Panc1 (cell line): ENCODE results near the gene FRY.

Experiments
- POLR2AphosphoS5 ChIP-seq: IDR thresholded peaks from 2 replicates; pipeline ENCODE4 v1.6.1; 2012; ENCODE audit warnings: mild to moderate bottlenecking, low read depth, low read length, moderate library complexity
- SIN3A ChIP-seq: IDR thresholded peaks from 2 replicates; pipeline ENCODE4 v1.6.1; 2012; ENCODE audit warnings: low read depth, mild to moderate bottlenecking, low read length, moderate library complexity, borderline replicate concordance; ENCODE audit not compliant: insufficient read depth
- TCF7L2 ChIP-seq: IDR thresholded peaks from 2 replicates; pipeline ENCODE4 v1.6.1; 2011; ENCODE audit warnings: mild to moderate bottlenecking, low read depth, low read length, inconsistent platforms
- TF ChIP-seq, protein P1 (sequence below): fragments of 450-650 bp; IDR thresholded peaks from 2 replicates; pipeline ENCODE4 v1.5.1; 2017; ENCODE audit warnings: mild to moderate bottlenecking

- TF ChIP-seq, protein P1, sequence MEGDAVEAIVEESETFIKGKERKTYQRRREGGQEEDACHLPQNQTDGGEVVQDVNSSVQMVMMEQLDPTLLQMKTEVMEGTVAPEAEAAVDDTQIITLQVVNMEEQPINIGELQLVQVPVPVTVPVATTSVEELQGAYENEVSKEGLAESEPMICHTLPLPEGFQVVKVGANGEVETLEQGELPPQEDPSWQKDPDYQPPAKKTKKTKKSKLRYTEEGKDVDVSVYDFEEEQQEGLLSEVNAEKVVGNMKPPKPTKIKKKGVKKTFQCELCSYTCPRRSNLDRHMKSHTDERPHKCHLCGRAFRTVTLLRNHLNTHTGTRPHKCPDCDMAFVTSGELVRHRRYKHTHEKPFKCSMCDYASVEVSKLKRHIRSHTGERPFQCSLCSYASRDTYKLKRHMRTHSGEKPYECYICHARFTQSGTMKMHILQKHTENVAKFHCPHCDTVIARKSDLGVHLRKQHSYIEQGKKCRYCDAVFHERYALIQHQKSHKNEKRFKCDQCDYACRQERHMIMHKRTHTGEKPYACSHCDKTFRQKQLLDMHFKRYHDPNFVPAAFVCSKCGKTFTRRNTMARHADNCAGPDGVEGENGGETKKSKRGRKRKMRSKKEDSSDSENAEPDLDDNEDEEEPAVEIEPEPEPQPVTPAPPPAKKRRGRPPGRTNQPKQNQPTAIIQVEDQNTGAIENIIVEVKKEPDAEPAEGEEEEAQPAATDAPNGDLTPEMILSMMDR = no peak
- TF ChIP-seq POLR2AphosphoS5 = no peak
- no peak for TF ChIP-seq SIN3A
- no peak for TF ChIP-seq TCF7L2
These were observed 24.1 kb upstream of the FRY start for GRCh38 chr13:32007494-32007893.
